COLO668 (cell line): ENCODE results near the gene CD46.

ENCODE experiments used
- DNase-seq: peaks from one replicate; lab custom pipeline; 2025; ENCODE audit not compliant: unreplicated experiment; lab: John Stamatoyannopoulos, UW

The CD46 gene

GRCh38 chr1:207844371-207844770 lies 92.5 kb downstream of the CD46 start:
- DNase-seq: no peak
